ENCODE measurements around the gene G6PC3. TPM values are rescaled to one million over a fixed set of nuclear protein-coding genes. Genes with fewer than 3 reads are reported as not detected.

Gene G6PC3
- total and polyA plus RNA-seq, 3 donors from 2014 or later, result 58.0 to 109 (median 85.5) TPM

GRCh38 chr17:44110823-44111633, 40.5 kb downstream of the G6PC3 start:
- H3K4me1 ChIP-seq, result peaks cover 93% of the 10 kb centered on the region
- no peaks in the 10 kb centered on the region for H3K9me3 ChIP-seq
- peak overlapping the region; percentile 31 to 49 for H3K4me3 ChIP-seq
- DNase-seq, result peak; percentile 98
- peak overlapping the region; percentile 75 to 91 for H3K27ac ChIP-seq
- WGBS, 2 donors, result 14 to 41% methylated on average over 11 to 27 of the region's 28 CpGs
- TF ChIP-seq CTCF (IDR thresholded peaks at IDR 0.05), result peak in 1 of 3 experiments; percentile 23
- TF ChIP-seq POLR2A (IDR thresholded peaks at IDR 0.05), result peak; percentile 51
- H3K27me3 ChIP-seq, result no peaks in the 10 kb centered on the region
- intact Hi-C loops (cut with DNase I; ENCODE audit: low total_unique reads), result loop anchor here (10.0 kb wide), 1 partner anchor 46 kb away; the partner anchor contains the start of gene LSM12
- H3K36me3 ChIP-seq (ENCODE audit: low read depth, missing control alignments), result no peaks in the 10 kb centered on the region

DNA sequence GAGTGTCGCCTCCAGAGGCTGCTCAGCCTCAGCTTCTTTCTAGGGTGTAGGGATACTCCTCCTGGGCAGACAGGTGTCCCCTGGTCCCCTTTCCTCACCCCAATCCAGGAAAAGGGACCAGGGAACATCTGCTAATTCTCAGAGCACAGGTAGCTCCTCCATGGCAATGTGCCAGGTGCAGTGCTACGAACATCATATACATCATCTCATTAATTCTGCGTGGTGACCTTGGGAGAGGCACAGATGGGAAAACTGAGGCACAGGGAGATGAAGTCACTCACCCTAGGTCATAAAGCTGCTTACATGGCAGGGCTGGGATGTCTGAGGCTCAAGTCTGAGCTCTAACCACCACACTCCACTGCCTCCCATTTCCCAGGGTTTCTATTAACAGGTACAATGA, 41.2 kb downstream of the G6PC3 start:
- Histone ChIP-seq H3K27me3 (no peaks in the 10 kb centered on the region), H3K4me1 (peaks cover 92% of the 10 kb centered on the region), H3K9me3 (no peaks in the 10 kb centered on the region), H3K4me3 (no peak overlapping the region), H3K27ac (peak overlapping the region; percentile 75 to 91), H3K36me3 (ENCODE audit: low read depth, missing control alignments) (no peaks in the 10 kb centered on the region)
- intact Hi-C loops (cut with DNase I; ENCODE audit: low total_unique reads), result loop anchor here (10.0 kb wide), 1 partner anchor 47 kb away; the partner anchor contains the start of gene LSM12
- DNase-seq, result no peak
- no peak for TF ChIP-seq POLR2A (IDR thresholded peaks at IDR 0.05)
- TF ChIP-seq CTCF (IDR thresholded peaks at IDR 0.05), result no peak
- WGBS, 2 donors, result 53 to 69% methylated on average over 3 of the region's 3 CpGs

DNA sequence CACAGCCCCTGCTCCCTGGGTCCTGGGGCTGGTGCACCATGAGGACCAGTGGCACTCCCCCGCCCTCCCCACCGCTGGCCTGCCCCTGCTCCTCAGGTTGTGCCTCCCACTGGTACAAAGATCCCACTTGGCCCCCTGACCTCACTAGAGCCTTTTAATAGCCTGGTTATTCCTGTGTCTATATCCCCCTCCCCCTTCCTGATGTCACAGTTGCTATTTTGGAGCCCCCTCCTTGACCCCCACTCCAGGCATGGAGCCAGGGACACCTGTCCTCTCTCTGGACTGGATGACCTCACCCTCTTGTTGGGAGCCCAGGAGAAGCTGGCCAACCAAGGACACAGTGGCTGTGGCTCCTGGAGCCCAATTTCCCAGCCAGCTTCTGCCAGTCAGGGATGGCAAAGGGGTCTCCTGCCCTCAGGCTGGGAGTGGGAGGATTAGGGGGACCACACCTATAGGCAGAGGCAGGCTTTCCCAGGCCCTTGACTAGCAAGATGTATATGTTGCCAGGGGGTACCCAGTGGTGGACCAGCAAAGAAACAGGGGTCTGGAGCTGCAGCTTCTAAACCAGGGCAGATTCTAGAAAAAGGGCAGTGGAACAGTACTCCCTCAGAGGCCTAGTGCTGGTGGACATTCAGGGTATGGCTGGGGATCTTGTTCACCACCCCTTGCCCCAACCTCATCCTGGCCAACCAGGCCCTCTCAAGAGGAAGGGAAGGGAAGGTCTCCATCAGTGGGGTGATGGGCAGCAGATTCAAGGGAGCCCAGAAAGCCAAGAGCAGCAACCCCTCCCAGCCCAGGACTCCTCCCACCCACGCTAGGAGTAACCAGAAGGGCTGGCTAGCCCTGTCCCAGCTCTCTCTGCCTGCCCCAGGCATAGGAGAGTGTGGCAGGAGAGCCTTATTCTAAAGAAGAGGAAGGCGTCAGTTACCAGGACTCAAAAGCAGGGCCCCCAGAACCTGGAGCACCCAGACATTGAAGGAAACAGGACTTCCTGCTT, 42.0 kb downstream of the G6PC3 start:
- Histone ChIP-seq H3K9me3 (no peaks in the 10 kb centered on the region), H3K4me3 (no peak overlapping the region), H3K36me3 (ENCODE audit: low read depth, missing control alignments) (no peaks in the 10 kb centered on the region), H3K27ac (peak overlapping the region; percentile 75 to 91), H3K27me3 (no peaks in the 10 kb centered on the region), H3K4me1 (peaks cover 84% of the 10 kb centered on the region)
- no peak for TF ChIP-seq POLR2A (IDR thresholded peaks at IDR 0.05)
- no peak for TF ChIP-seq CTCF (IDR thresholded peaks at IDR 0.05)
- intact Hi-C loops (cut with DNase I; ENCODE audit: low total_unique reads), result loop anchor here (10.0 kb wide), 1 partner anchor 48 kb away; the partner anchor contains the start of gene LSM12
- DNase-seq, result peak; percentile 35
- WGBS, 2 donors, result 72 to 77% methylated on average over 3 to 4 of the region's 4 CpGs

GRCh38 chr17:44113382-44113781, 42.8 kb downstream of the G6PC3 start:
- no peak for TF ChIP-seq CTCF (IDR thresholded peaks at IDR 0.05)
- no peak for TF ChIP-seq POLR2A (IDR thresholded peaks at IDR 0.05)
- 70 to 91% methylated on average over 1 of the region's 1 CpG for WGBS, 2 donors
- Histone ChIP-seq H3K36me3 (ENCODE audit: low read depth, missing control alignments) (no peaks in the 10 kb centered on the region), H3K4me3 (no peak overlapping the region), H3K9me3 (no peaks in the 10 kb centered on the region), H3K27ac (peak overlapping the region; percentile 66 to 91), H3K4me1 (peaks cover 76% of the 10 kb centered on the region), H3K27me3 (no peaks in the 10 kb centered on the region)
- DNase-seq, result no peak
- intact Hi-C loops (cut with DNase I; ENCODE audit: low total_unique reads), result loop anchor here (10.0 kb wide), 1 partner anchor 49 kb away; the partner anchor contains the start of gene LSM12
